ENCODE results near the gene NDUFAF8.

- TF ChIP-seq CTCF (IDR thresholded peaks at IDR 0.05), result no peak
- no peak for TF ChIP-seq POLR2A (IDR thresholded peaks at IDR 0.05)
Measured at GRCh38 chr17:81236784-81237183, 2.3 kb upstream of the NDUFAF8 start.

Data from uterus (tissue), 2 donors.